ENCODE results near the gene DPYD. TPM values are rescaled to one million over a fixed set of nuclear protein-coding genes. Genes with fewer than 3 reads are reported as not detected.

DPYD gene
- total RNA-seq, 1 donor from 2014 or later = 8.5 TPM

DNA sequence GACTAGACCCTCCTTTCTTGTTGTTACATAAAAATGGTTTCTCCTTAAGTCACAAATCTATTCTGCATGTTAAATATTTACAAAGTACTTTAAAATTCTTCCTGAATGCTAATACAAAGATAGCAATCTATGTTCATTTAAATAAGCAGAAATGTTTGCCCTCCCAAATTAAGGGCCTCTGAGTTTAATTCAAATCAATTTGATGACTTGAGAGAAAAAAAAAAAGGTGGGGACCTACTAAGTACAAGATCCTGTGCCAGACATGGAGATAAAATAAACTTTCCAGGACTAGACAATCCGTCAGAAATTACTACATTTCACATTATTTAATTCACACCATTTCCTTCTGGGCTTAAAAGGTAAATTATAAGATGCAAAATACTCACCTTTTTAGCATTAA lies 548.3 kb downstream of the DPYD start:
- Mint-ChIP-seq H3K27ac (no peak overlapping the region), H3K4me1 (ENCODE audit: unreplicated experiment) (no peaks in the 10 kb centered on the region), H3K27me3 (no peaks in the 10 kb centered on the region), H3K36me3 (no peaks in the 10 kb centered on the region), H3K4me3 (no peak overlapping the region), H3K9me3 (no peaks in the 10 kb centered on the region)
- TF ChIP-seq, protein P1, sequence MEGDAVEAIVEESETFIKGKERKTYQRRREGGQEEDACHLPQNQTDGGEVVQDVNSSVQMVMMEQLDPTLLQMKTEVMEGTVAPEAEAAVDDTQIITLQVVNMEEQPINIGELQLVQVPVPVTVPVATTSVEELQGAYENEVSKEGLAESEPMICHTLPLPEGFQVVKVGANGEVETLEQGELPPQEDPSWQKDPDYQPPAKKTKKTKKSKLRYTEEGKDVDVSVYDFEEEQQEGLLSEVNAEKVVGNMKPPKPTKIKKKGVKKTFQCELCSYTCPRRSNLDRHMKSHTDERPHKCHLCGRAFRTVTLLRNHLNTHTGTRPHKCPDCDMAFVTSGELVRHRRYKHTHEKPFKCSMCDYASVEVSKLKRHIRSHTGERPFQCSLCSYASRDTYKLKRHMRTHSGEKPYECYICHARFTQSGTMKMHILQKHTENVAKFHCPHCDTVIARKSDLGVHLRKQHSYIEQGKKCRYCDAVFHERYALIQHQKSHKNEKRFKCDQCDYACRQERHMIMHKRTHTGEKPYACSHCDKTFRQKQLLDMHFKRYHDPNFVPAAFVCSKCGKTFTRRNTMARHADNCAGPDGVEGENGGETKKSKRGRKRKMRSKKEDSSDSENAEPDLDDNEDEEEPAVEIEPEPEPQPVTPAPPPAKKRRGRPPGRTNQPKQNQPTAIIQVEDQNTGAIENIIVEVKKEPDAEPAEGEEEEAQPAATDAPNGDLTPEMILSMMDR (conservative IDR thresholded peaks at IDR 0.05) = no peak
- no peak for DNase-seq (ENCODE audit: extremely low spot score, unreplicated experiment)

DNA sequence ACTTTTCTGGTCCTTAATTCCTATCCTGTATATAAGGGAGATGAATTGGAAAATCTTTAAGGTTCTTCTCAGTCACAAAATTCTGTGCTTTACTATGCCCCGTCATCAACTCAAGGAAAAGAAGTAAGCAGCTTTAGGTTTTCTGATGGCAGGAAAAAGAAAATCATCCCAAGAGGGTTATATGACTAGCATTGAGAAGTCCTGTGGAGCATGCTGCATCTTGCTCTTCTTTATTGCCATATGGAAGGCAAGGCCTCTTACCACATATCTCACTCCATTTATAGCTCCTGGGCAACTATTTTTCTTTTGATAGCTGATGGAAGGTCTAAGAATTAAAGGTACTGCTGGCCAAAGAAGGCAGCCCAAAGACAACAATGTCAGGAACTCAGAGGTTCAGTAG lies 552.5 kb downstream of the DPYD start:
- no peak for DNase-seq (ENCODE audit: extremely low spot score, unreplicated experiment)
- H3K27ac Mint-ChIP-seq = no peak overlapping the region
- TF ChIP-seq, protein P1 (conservative IDR thresholded peaks at IDR 0.05) = no peak
- no peaks in the 10 kb centered on the region for H3K4me1 Mint-ChIP-seq (ENCODE audit: unreplicated experiment)
- H3K27me3 Mint-ChIP-seq = no peaks in the 10 kb centered on the region
- no peak overlapping the region for H3K4me3 Mint-ChIP-seq
- peaks cover 4% of the 10 kb centered on the region for H3K9me3 Mint-ChIP-seq
- no peaks in the 10 kb centered on the region for H3K36me3 Mint-ChIP-seq

DNA sequence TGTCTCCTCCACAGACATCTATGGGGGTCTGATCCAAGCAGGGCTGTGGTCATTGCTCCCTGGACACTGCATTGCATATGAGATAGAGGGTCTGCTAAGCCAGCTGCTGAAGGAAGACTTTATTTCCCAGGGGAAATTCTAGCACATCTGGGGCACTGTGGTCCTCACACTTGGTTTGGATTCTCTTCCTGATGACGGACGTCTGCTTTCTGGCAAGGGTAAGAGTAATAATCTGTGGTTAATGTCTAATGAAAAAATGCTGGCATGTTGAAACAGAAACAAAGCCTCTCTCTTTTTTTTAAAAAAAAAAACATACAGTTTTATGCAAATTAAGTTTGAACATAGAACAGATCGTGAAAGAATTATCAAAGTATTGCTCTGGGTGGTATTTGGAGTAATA lies 553.9 kb downstream of the DPYD start:
- Mint-ChIP-seq H3K4me3 (no peak overlapping the region), H3K4me1 (ENCODE audit: unreplicated experiment) (no peaks in the 10 kb centered on the region), H3K27me3 (no peaks in the 10 kb centered on the region), H3K27ac (no peak overlapping the region), H3K36me3 (no peaks in the 10 kb centered on the region), H3K9me3 (peaks cover 4% of the 10 kb centered on the region)
- DNase-seq (ENCODE audit: extremely low spot score, unreplicated experiment) = no peak
- TF ChIP-seq, protein P1 (conservative IDR thresholded peaks at IDR 0.05) = no peak

- H3K4me3 Mint-ChIP-seq = no peak overlapping the region
- no peak overlapping the region for H3K27ac Mint-ChIP-seq
- peaks cover 4% of the 10 kb centered on the region for H3K9me3 Mint-ChIP-seq
- no peaks in the 10 kb centered on the region for H3K36me3 Mint-ChIP-seq
- H3K4me1 Mint-ChIP-seq (ENCODE audit: unreplicated experiment) = no peaks in the 10 kb centered on the region
- no peak for DNase-seq (ENCODE audit: extremely low spot score, unreplicated experiment)
- H3K27me3 Mint-ChIP-seq = no peaks in the 10 kb centered on the region
- TF ChIP-seq, protein P1 (conservative IDR thresholded peaks at IDR 0.05) = no peak
Observed at GRCh38 chr1:97365026-97365425, 555.8 kb downstream of the DPYD start.

DNA sequence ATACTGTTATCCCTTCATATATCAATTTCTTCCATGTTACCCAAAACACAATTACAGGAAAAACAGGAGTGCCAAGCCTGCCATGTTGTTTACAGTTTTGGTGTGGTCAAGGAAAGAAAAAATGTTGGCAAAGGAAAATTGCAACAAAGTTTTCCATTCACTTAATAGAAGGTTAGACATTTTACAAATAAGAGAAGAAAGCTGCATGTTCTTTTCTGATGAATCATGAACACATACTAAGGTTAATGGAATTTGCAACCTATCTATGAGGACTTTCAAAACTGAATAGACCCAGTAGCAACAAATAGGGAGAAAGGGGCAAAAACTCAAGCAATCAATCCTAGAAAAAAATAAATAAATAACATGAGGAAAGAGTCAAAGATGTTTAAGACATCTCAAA lies 556.7 kb downstream of the DPYD start:
- H3K27ac Mint-ChIP-seq = no peak overlapping the region
- no peak overlapping the region for H3K4me3 Mint-ChIP-seq

More for the DNA sequence above, 556.7 kb downstream of the DPYD start:
- TF ChIP-seq, protein P1 (conservative IDR thresholded peaks at IDR 0.05) = no peak
- Mint-ChIP-seq H3K9me3 (peaks cover 4% of the 10 kb centered on the region), H3K27me3 (no peaks in the 10 kb centered on the region), H3K36me3 (no peaks in the 10 kb centered on the region), H3K4me1 (ENCODE audit: unreplicated experiment) (no peaks in the 10 kb centered on the region)
- DNase-seq (ENCODE audit: extremely low spot score, unreplicated experiment) = no peak
